Liver (tissue), 10 donors: ENCODE results near the gene MARK2. TPM values are rescaled to one million over a fixed set of nuclear protein-coding genes. Genes with fewer than 3 reads are reported as not detected.

Source experiments
- DNase-seq: peaks from one replicate; pipeline ENCODE4 v3.0.0-alpha.2; 2017; ENCODE audit warnings: low spot score
- H3K27ac ChIP-seq, 2 donors: one replicate each; pipeline ENCODE4 v1.7.0; 2013; ENCODE audit warnings: inconsistent platforms in 2 of 2, low read length in 2 of 2, control low read depth in 1 of 2, low read depth in 1 of 2, mild to moderate bottlenecking in 1 of 2
- H3K27me3 ChIP-seq, 4 donors: one replicate each; pipeline versions ENCODE4 v1.6.1 to v1.7.0; 2013; ENCODE audit warnings: low read length in 3 of 4, inconsistent platforms in 1 of 4, mild to moderate bottlenecking in 1 of 4, moderate library complexity in 1 of 4; ENCODE audit not compliant: control insufficient read depth in 4 of 4, insufficient read depth in 4 of 4
- H3K36me3 ChIP-seq, 4 donors: one replicate each; pipeline versions ENCODE4 v1.6.1 to v1.7.0; 2013; ENCODE audit warnings: low read length in 3 of 4, mild to moderate bottlenecking in 3 of 4, low read depth in 1 of 4, moderate library complexity in 1 of 4; ENCODE audit not compliant: control insufficient read depth in 4 of 4, insufficient read depth in 3 of 4
- H3K4me1 ChIP-seq, 4 donors: one replicate each; pipeline versions ENCODE4 v1.6.1 to v1.7.0; 2013; ENCODE audit warnings: low read length in 3 of 4, mild to moderate bottlenecking in 3 of 4, moderate library complexity in 1 of 4; ENCODE audit not compliant: control insufficient read depth in 4 of 4, insufficient read depth in 4 of 4
- H3K4me3 ChIP-seq, 3 donors: one replicate each; pipeline versions ENCODE4 v1.6.1 to v1.7.0; 2013; ENCODE audit warnings: low read length in 3 of 3, control low read depth in 1 of 3, low read depth in 1 of 3, mild to moderate bottlenecking in 1 of 3
- H3K9ac ChIP-seq, 2 donors: one replicate each; pipeline ENCODE4 v1.7.0; 2013; ENCODE audit warnings: low read length in 2 of 2, mild to moderate bottlenecking in 2 of 2, moderate library complexity in 2 of 2, control low read depth in 1 of 2, low read depth in 1 of 2
- H3K9me3 ChIP-seq, 4 donors: one replicate each; pipeline versions ENCODE4 v1.6.1 to v1.7.0; 2013; ENCODE audit warnings: low read length in 3 of 4; ENCODE audit not compliant: control insufficient read depth in 4 of 4
- EGR1 ChIP-seq, 2 donors: IDR thresholded peaks; 2 replicates each; pipeline ENCODE4 v1.6.1; 2016 to 2018; ENCODE audit warnings: antibody characterized with exemption in 2 of 2, low read depth in 2 of 2
- FOXA2 ChIP-seq: IDR thresholded peaks from 2 replicates; pipeline ENCODE4 v1.6.1; 2016; ENCODE audit warnings: antibody characterized with exemption
- GABPA ChIP-seq, 2 donors: IDR thresholded peaks in 1 of 2; conservative IDR thresholded peaks in 1 of 2; 2 replicates each; pipeline ENCODE4 v1.6.1; 2016; ENCODE audit warnings: antibody characterized with exemption in 2 of 2, mild to moderate bottlenecking in 1 of 2, moderate library complexity in 1 of 2
- HNF4G ChIP-seq: IDR thresholded peaks from 2 replicates; pipeline ENCODE4 v1.6.1; 2016; ENCODE audit warnings: antibody characterized with exemption
- JUND ChIP-seq, 2 donors: IDR thresholded peaks; 2 replicates each; pipeline ENCODE4 v1.6.1; 2016; ENCODE audit warnings: antibody characterized with exemption in 2 of 2
- MAX ChIP-seq: IDR thresholded peaks from 2 replicates; pipeline ENCODE4 v1.6.1; 2016; ENCODE audit warnings: antibody characterized with exemption
- NR2F2 ChIP-seq: IDR thresholded peaks from 2 replicates; pipeline ENCODE4 v1.6.1; 2016; ENCODE audit warnings: antibody characterized with exemption
- RAD21 ChIP-seq, 2 donors: IDR thresholded peaks; 2 replicates each; pipeline ENCODE4 v1.6.1; 2016; ENCODE audit warnings: antibody characterized with exemption in 2 of 2, mild to moderate bottlenecking in 2 of 2
- REST ChIP-seq: IDR thresholded peaks from 2 replicates; pipeline ENCODE4 v1.6.1; 2016; ENCODE audit warnings: antibody characterized with exemption, mild to moderate bottlenecking
- RXRA ChIP-seq, 2 donors: IDR thresholded peaks; 2 replicates each; pipeline ENCODE4 v1.6.1; 2017 to 2018; ENCODE audit warnings: antibody characterized with exemption in 2 of 2, mild to moderate bottlenecking in 1 of 2
- SP1 ChIP-seq: IDR thresholded peaks from 2 replicates; pipeline ENCODE4 v1.6.1; 2018; ENCODE audit warnings: antibody characterized with exemption, mild to moderate bottlenecking
- TAF1 ChIP-seq: conservative IDR thresholded peaks from 2 replicates; pipeline ENCODE4 v1.6.1; 2016; ENCODE audit warnings: antibody characterized with exemption, mild to moderate bottlenecking
- YY1 ChIP-seq: IDR thresholded peaks from 2 replicates; pipeline ENCODE4 v1.6.1; 2016; ENCODE audit warnings: antibody characterized with exemption, mild to moderate bottlenecking
- ZBTB33 ChIP-seq: IDR thresholded peaks from 2 replicates; pipeline ENCODE4 v1.6.1; 2016; ENCODE audit warnings: antibody characterized with exemption
- WGBS: extraction: QIAGEN DNeasy Blood & Tissue Kit; methylation state at CpG from one replicate; pipeline ENCODE4 v1.1.7; 2013; 5-methylcytosine and 5-hydroxymethylcytosine counted together
- polyA plus RNA-seq, 2 donors: library from polyadenylated mRNA; stranded (reverse) in 1 of 2; unstranded in 1 of 2; fragments of 200-250 nt in 1 of 2; fragments of >200 nt in 1 of 2; fragmentation: Nextera tagmentation in 1 of 2; extraction: Ambion mirVana in 1 of 2; gene quantifications; one replicate each; pipeline versions ENCODE4 v1.2.1 to v1.2.3, GENCODE V29; 2013 to 2015
- small RNA-seq: library from RNA; depleted of rRNA; stranded (forward); fragments of <200 nt; gene quantifications from one replicate; pipeline ENCODE3, GENCODE V24; 2014
- total RNA-seq, 2 donors: library from RNA; depleted of rRNA; stranded (reverse); fragments of >200 nt; gene quantifications; one replicate each; pipeline ENCODE4 v1.2.3, GENCODE V29; 2014
- TF ChIP-seq, protein P1 (sequence below): fragments of 150-350 bp; IDR thresholded peaks from 2 replicates; pipeline ENCODE4 v1.5.1; 2017; ENCODE audit warnings: improper control_type of control experiment, low read depth, low read length; ENCODE audit not compliant: missing input control
- donor health status: healthy.
- donor health status: healthy.
- donor health status: healthy.
- donor health status: healthy.
- donor health status: healthy.

Gene MARK2
- total and polyA plus RNA-seq, 4 donors = 3.4 to 11.6 (median 8.0) TPM

- H3K9me3 ChIP-seq = no peaks in the 10 kb centered on the region
- no peak overlapping the region for H3K9ac ChIP-seq
- no peak for DNase-seq
- H3K4me3 ChIP-seq = no peak overlapping the region
- TF ChIP-seq JUND (IDR thresholded peaks at IDR 0.05) (no peak), FOXA2 (no peak), EGR1 (IDR thresholded peaks at IDR 0.05; ENCODE audit: low read depth in 2 of 2) (no peak), HNF4G (no peak), GABPA (IDR thresholded peaks at IDR 0.05 in 1 of 2, conservative IDR thresholded peaks at IDR 0.05 in 1 of 2) (no peak)
- H3K27ac ChIP-seq = no peak overlapping the region
- H3K4me1 ChIP-seq = peaks cover 0 to 2% (median 0%) of the 10 kb centered on the region in 4 donors
- H3K27me3 ChIP-seq = no peaks in the 10 kb centered on the region
- peaks cover 5 to 19% (median 9%) of the 10 kb centered on the region in 4 donors for H3K36me3 ChIP-seq
- 98% methylated on average over 4 of the region's 4 CpGs for WGBS
These were observed 113.7 kb downstream of the MARK2 start for GRCh38 chr11:63952570-63952969.

DNA sequence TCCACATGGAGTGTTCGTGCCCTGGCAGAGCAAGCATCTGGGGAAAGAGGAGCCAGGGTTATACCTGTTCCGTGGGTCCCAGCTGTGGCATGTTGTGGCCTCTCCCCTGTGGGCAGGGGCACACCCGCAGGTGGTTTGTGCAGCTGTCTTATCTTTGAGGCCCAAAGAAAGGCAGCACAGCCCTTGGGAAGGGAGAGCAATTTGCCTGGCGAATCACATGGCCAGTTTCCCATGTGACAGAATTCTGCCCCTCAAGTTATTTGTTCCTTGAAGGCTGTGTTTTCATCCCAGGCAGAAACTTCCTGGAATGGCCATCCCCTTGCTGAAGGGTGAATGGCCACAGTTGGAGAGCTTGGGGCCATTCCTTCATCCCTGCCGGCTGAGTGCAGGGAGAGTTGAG is 119.1 kb downstream of the MARK2 start:
- Histone ChIP-seq H3K9ac (no peak overlapping the region), H3K27me3 (no peaks in the 10 kb centered on the region), H3K9me3 (no peaks in the 10 kb centered on the region), H3K36me3 (peaks cover 5 to 14% (median 9%) of the 10 kb centered on the region in 4 donors), H3K4me1 (no peaks in the 10 kb centered on the region), H3K4me3 (no peak overlapping the region), H3K27ac (no peak overlapping the region)
- TF ChIP-seq FOXA2 (no peak), JUND (IDR thresholded peaks at IDR 0.05) (no peak), TAF1 (no peak), REST (no peak), ZBTB33 (no peak), MAX (no peak), RAD21 (IDR thresholded peaks at IDR 0.05) (no peak), NR2F2 (no peak), HNF4G (no peak), RXRA (IDR thresholded peaks at IDR 0.05) (no peak), EGR1 (IDR thresholded peaks at IDR 0.05; ENCODE audit: low read depth in 2 of 2) (no peak), YY1 (no peak), SP1 (no peak)
- TF ChIP-seq, protein P1, sequence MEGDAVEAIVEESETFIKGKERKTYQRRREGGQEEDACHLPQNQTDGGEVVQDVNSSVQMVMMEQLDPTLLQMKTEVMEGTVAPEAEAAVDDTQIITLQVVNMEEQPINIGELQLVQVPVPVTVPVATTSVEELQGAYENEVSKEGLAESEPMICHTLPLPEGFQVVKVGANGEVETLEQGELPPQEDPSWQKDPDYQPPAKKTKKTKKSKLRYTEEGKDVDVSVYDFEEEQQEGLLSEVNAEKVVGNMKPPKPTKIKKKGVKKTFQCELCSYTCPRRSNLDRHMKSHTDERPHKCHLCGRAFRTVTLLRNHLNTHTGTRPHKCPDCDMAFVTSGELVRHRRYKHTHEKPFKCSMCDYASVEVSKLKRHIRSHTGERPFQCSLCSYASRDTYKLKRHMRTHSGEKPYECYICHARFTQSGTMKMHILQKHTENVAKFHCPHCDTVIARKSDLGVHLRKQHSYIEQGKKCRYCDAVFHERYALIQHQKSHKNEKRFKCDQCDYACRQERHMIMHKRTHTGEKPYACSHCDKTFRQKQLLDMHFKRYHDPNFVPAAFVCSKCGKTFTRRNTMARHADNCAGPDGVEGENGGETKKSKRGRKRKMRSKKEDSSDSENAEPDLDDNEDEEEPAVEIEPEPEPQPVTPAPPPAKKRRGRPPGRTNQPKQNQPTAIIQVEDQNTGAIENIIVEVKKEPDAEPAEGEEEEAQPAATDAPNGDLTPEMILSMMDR = no peak
- DNase-seq = no peak
- 87% methylated on average over 5 of the region's 5 CpGs for WGBS

Small RNAs within 50 kb of the gene (small RNA-seq; reads per million reads assigned to genes)
- gene AP006289.1 (not detected), gene RN7SL596P (not detected), gene RNU6-1306P (not detected)

Other genes with a start within 250 kb of the MARK2 start
- gene PLAAT3, start 224.7 kb upstream of the MARK2 start, total RNA-seq = 10 to 100 TPM; 13.4 to 18.9 TPM
- 10 to 100 TPM; 89.6 to 90.1 TPM for gene PLAAT3, start 224.7 kb upstream of the MARK2 start, polyA plus RNA-seq
- gene ATL3, start 167.7 kb upstream of the MARK2 start, total RNA-seq = 10 to 100 TPM; 24.5 to 33.6 TPM
- gene ATL3, start 167.7 kb upstream of the MARK2 start, polyA plus RNA-seq = 1 to 10 TPM; 5.9 to 7.9 TPM
- 10 to 100 TPM; 29.7 to 31.0 TPM for gene RTN3, start 157.6 kb upstream of the MARK2 start, total RNA-seq
- 10 to 100 TPM; 31.9 to 49.3 TPM for gene RTN3, start 157.6 kb upstream of the MARK2 start, polyA plus RNA-seq
- 10 to 100 TPM in 1 of 2 donors, 1 to 10 TPM in 1; 8.4 to 12.1 TPM for gene ZFTA, start 70.3 kb upstream of the MARK2 start, total RNA-seq
- 1 to 10 TPM; 1.7 to 5.2 TPM for gene ZFTA, start 70.3 kb upstream of the MARK2 start, polyA plus RNA-seq
- 1 to 10 TPM; 3.2 to 3.8 TPM for gene SPINDOC, start 25.7 kb upstream of the MARK2 start, total RNA-seq
- 1 to 10 TPM in 1 of 2 donors, under 1 TPM in 1; 0.42 to 2.6 TPM for gene SPINDOC, start 25.7 kb upstream of the MARK2 start, polyA plus RNA-seq
- gene RCOR2, start 78.1 kb downstream of the MARK2 start, total RNA-seq = under 1 TPM in 1 of 2 donors, not detected in 1; 0.19 TPM
- gene RCOR2, start 78.1 kb downstream of the MARK2 start, polyA plus RNA-seq = under 1 TPM in 1 of 2 donors, not detected in 1; 0.05 TPM
- 1 to 10 TPM; 5.4 to 7.3 TPM for gene NAA40, start 99.9 kb downstream of the MARK2 start, total RNA-seq
- 1 to 10 TPM; 3.0 to 4.1 TPM for gene NAA40, start 99.9 kb downstream of the MARK2 start, polyA plus RNA-seq
- 100 to 1,000 TPM; 250 to 368 TPM for gene COX8A, start 135.5 kb downstream of the MARK2 start, total RNA-seq
- 100 to 1,000 TPM; 359 to 586 TPM for gene COX8A, start 135.5 kb downstream of the MARK2 start, polyA plus RNA-seq
- gene OTUB1, start 147.3 kb downstream of the MARK2 start, total RNA-seq = 10 to 100 TPM; 18.8 to 21.9 TPM
- gene OTUB1, start 147.3 kb downstream of the MARK2 start, polyA plus RNA-seq = 10 to 100 TPM; 35.1 to 44.6 TPM
- under 1 TPM in 1 of 2 donors, not detected in 1; 0.05 TPM for gene FLRT1, start 196.8 kb downstream of the MARK2 start, total RNA-seq
- under 1 TPM; 0.02 to 0.32 TPM for gene FLRT1, start 196.8 kb downstream of the MARK2 start, polyA plus RNA-seq